WTC11 (cell line): Measurements from ENCODE around the gene STARD13.

Source experiments
- ESRRA ChIP-seq: sonication (generic); formaldehyde crosslinking; IDR thresholded peaks from 2 replicates; pipeline ENCODE4 v1.8.1; 2022; ENCODE audit warnings: mild to moderate bottlenecking, missing genetic modification reagents, borderline replicate concordance
- NR1H2 ChIP-seq: sonication (generic); formaldehyde crosslinking; IDR thresholded peaks from 2 replicates; pipeline ENCODE4 v1.9.0; 2021; ENCODE audit warnings: mild to moderate bottlenecking, moderate library complexity, missing genetic modification reagents
- SMAD3 ChIP-seq: sonication (generic); formaldehyde crosslinking; IDR thresholded peaks from 2 replicates; pipeline ENCODE4 v1.8.0; 2022; ENCODE audit warnings: missing genetic modification reagents, mild to moderate bottlenecking, borderline replicate concordance
- TCF7 ChIP-seq: sonication (generic); formaldehyde crosslinking; IDR thresholded peaks from 2 replicates; pipeline ENCODE4 v1.8.0; 2022; ENCODE audit warnings: mild to moderate bottlenecking, low read depth, missing genetic modification reagents, moderate library complexity
- ZBTB21 ChIP-seq: sonication (generic); formaldehyde crosslinking; IDR thresholded peaks from 2 replicates; pipeline ENCODE4 v1.8.1; 2023; ENCODE audit warnings: mild to moderate bottlenecking, missing genetic modification reagents, borderline replicate concordance
- ZNF263 ChIP-seq: sonication (generic); formaldehyde crosslinking; IDR thresholded peaks from 2 replicates; pipeline ENCODE4 v1.8.1; 2022; ENCODE audit warnings: low read depth, mild to moderate bottlenecking, moderate library complexity, missing genetic modification reagents
- TF ChIP-seq, protein P1 (sequence below): fragments of 200-600 bp; IDR thresholded peaks from 2 replicates; pipeline ENCODE4 v1.8.0; 2022; ENCODE audit warnings: antibody characterized with exemption
- TF ChIP-seq, protein P2 (sequence below): sonication (generic); formaldehyde crosslinking; IDR thresholded peaks from 2 replicates; pipeline ENCODE4 v1.8.1; 2023; ENCODE audit warnings: mild to moderate bottlenecking, missing genetic modification reagents
- TF ChIP-seq, protein P3 (sequence below): sonication (generic); formaldehyde crosslinking; IDR thresholded peaks from 2 replicates; pipeline ENCODE4 v1.8.1; 2022; ENCODE audit warnings: low read depth, missing genetic modification reagents, borderline replicate concordance
- TF ChIP-seq, protein P4 (sequence below): sonication (generic); formaldehyde crosslinking; IDR thresholded peaks from 2 replicates; pipeline ENCODE4 v1.8.0; 2022; ENCODE audit warnings: mild to moderate bottlenecking, missing genetic modification reagents
- TF ChIP-seq, protein P5 (sequence below): sonication (generic); formaldehyde crosslinking; IDR thresholded peaks from 2 replicates; pipeline ENCODE4 v1.8.0; 2022; ENCODE audit warnings: mild to moderate bottlenecking, missing genetic modification reagents
- TF ChIP-seq, protein P6 (sequence below): sonication (generic); formaldehyde crosslinking; IDR thresholded peaks from 2 replicates; pipeline ENCODE4 v1.8.1; 2023; ENCODE audit warnings: mild to moderate bottlenecking, moderate library complexity, missing genetic modification reagents
- TF ChIP-seq, protein P7 (sequence below): sonication (generic); formaldehyde crosslinking; IDR thresholded peaks from 2 replicates; pipeline ENCODE4 v1.8.1; 2022; ENCODE audit warnings: low read depth, mild to moderate bottlenecking, moderate library complexity, missing genetic modification reagents, borderline replicate concordance

DNA sequence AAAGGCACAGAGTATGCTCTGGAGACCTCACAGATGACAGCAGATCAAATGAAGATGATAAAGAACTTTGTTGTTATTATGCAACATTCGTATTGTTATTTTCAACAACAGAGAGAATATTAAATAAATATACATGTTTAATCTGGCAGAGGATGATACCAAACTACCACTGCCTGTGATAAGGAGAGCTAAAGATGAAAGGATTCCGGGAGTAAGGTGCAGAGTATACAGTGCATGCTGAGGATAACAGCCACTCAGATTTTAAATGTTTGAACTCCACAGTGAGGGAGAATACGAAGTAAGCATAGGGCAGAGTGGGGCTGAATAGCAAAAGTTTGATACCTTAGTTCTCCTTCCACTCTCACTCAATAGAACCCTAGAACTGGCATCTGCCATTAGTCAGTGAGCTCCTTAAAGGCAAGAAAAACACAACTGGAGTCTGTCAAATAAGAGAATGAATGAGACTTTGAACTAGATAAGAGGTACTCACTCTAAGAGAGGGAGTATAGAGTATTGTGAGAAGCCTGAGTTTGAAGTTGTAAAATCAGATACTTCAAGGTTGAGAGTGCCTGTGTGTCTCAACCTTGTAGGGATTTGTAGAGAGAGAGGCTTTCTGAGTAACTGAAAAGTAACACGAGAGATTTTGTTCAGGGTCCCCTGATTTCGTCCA, 78.5 kb downstream of the STARD13 start:
- no peak for TF ChIP-seq ZNF263 (CRISPR knock-in tag)
- no peak for TF ChIP-seq SMAD3 (CRISPR knock-in tag)
- TF ChIP-seq, protein P1, sequence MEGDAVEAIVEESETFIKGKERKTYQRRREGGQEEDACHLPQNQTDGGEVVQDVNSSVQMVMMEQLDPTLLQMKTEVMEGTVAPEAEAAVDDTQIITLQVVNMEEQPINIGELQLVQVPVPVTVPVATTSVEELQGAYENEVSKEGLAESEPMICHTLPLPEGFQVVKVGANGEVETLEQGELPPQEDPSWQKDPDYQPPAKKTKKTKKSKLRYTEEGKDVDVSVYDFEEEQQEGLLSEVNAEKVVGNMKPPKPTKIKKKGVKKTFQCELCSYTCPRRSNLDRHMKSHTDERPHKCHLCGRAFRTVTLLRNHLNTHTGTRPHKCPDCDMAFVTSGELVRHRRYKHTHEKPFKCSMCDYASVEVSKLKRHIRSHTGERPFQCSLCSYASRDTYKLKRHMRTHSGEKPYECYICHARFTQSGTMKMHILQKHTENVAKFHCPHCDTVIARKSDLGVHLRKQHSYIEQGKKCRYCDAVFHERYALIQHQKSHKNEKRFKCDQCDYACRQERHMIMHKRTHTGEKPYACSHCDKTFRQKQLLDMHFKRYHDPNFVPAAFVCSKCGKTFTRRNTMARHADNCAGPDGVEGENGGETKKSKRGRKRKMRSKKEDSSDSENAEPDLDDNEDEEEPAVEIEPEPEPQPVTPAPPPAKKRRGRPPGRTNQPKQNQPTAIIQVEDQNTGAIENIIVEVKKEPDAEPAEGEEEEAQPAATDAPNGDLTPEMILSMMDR = no peak
- TF ChIP-seq, protein P2, sequence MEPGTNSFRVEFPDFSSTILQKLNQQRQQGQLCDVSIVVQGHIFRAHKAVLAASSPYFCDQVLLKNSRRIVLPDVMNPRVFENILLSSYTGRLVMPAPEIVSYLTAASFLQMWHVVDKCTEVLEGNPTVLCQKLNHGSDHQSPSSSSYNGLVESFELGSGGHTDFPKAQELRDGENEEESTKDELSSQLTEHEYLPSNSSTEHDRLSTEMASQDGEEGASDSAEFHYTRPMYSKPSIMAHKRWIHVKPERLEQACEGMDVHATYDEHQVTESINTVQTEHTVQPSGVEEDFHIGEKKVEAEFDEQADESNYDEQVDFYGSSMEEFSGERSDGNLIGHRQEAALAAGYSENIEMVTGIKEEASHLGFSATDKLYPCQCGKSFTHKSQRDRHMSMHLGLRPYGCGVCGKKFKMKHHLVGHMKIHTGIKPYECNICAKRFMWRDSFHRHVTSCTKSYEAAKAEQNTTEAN (CRISPR knock-in tag) = no peak
- no peak for TF ChIP-seq NR1H2 (CRISPR knock-in tag)
- no peak for TF ChIP-seq TCF7 (CRISPR knock-in tag)
- TF ChIP-seq, protein P3, sequence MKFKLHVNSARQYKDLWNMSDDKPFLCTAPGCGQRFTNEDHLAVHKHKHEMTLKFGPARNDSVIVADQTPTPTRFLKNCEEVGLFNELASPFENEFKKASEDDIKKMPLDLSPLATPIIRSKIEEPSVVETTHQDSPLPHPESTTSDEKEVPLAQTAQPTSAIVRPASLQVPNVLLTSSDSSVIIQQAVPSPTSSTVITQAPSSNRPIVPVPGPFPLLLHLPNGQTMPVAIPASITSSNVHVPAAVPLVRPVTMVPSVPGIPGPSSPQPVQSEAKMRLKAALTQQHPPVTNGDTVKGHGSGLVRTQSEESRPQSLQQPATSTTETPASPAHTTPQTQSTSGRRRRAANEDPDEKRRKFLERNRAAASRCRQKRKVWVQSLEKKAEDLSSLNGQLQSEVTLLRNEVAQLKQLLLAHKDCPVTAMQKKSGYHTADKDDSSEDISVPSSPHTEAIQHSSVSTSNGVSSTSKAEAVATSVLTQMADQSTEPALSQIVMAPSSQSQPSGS = no peak
- TF ChIP-seq, protein P4, sequence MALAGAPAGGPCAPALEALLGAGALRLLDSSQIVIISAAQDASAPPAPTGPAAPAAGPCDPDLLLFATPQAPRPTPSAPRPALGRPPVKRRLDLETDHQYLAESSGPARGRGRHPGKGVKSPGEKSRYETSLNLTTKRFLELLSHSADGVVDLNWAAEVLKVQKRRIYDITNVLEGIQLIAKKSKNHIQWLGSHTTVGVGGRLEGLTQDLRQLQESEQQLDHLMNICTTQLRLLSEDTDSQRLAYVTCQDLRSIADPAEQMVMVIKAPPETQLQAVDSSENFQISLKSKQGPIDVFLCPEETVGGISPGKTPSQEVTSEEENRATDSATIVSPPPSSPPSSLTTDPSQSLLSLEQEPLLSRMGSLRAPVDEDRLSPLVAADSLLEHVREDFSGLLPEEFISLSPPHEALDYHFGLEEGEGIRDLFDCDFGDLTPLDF (CRISPR knock-in tag) = no peak
- TF ChIP-seq, protein P5, sequence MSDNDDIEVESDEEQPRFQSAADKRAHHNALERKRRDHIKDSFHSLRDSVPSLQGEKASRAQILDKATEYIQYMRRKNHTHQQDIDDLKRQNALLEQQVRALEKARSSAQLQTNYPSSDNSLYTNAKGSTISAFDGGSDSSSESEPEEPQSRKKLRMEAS (CRISPR knock-in tag) = no peak
- TF ChIP-seq, protein P6, sequence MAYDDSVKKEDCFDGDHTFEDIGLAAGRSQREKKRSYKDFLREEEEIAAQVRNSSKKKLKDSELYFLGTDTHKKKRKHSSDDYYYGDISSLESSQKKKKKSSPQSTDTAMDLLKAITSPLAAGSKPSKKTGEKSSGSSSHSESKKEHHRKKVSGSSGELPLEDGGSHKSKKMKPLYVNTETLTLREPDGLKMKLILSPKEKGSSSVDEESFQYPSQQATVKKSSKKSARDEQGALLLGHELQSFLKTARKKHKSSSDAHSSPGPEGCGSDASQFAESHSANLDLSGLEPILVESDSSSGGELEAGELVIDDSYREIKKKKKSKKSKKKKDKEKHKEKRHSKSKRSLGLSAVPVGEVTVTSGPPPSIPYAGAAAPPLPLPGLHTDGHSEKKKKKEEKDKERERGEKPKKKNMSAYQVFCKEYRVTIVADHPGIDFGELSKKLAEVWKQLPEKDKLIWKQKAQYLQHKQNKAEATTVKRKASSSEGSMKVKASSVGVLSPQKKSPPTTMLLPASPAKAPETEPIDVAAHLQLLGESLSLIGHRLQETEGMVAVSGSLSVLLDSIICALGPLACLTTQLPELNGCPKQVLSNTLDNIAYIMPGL (CRISPR knock-in tag) = no peak
- no peak for TF ChIP-seq ESRRA
- TF ChIP-seq, protein P7, sequence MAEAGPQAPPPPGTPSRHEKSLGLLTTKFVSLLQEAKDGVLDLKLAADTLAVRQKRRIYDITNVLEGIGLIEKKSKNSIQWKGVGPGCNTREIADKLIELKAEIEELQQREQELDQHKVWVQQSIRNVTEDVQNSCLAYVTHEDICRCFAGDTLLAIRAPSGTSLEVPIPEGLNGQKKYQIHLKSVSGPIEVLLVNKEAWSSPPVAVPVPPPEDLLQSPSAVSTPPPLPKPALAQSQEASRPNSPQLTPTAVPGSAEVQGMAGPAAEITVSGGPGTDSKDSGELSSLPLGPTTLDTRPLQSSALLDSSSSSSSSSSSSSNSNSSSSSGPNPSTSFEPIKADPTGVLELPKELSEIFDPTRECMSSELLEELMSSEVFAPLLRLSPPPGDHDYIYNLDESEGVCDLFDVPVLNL (CRISPR knock-in tag) = no peak
- TF ChIP-seq ZBTB21 = no peak
